Activated T-cell treated with anti-CD3 and anti-CD28 coated beads, Interleukin-2, amount 50 U/mL, for 4 hours (primary cell): ENCODE results near the gene IFIH1. TPM values are rescaled to one million over a fixed set of nuclear protein-coding genes. Genes with fewer than 3 reads are reported as not detected.

Experiments used
- ATAC-seq, 2 donors: fragments of 200-7000 bp; cut with Tn5 transposase; one replicate each; pipeline ENCODE4 v1.10.0; 2021
- DNase-seq: peaks from one replicate; pipeline ENCODE4 v3.0.0-alpha.2; 2020
- H3K27me3 Mint-ChIP-seq: one replicate; pipeline ENCODE4 v1.8.0; 2021; ENCODE audit warnings: low read depth, mixed read lengths
- H3K36me3 Mint-ChIP-seq: one replicate; pipeline ENCODE4 v1.8.0; 2022; ENCODE audit warnings: mixed read lengths; ENCODE audit not compliant: insufficient read depth
- H3K4me1 Mint-ChIP-seq: one replicate; pipeline ENCODE4 v1.8.0; 2021; ENCODE audit warnings: low read depth, mixed read lengths
- H3K4me3 Mint-ChIP-seq: one replicate; pipeline ENCODE4 v1.8.0; 2021; ENCODE audit warnings: mild to moderate bottlenecking, moderate library complexity, mixed read lengths
- H3K9me3 Mint-ChIP-seq: one replicate; pipeline ENCODE4 v1.8.0; 2021; ENCODE audit warnings: mixed read lengths
- total RNA-seq, 3 donors: library from RNA; stranded (reverse); gene quantifications; one replicate each; pipeline ENCODE4 v1.2.1, GENCODE V29; 2021

The IFIH1 gene
- total RNA-seq, 3 donors from 2014 or later, result 12.8 to 17.2 (median 12.8) TPM

DNA sequence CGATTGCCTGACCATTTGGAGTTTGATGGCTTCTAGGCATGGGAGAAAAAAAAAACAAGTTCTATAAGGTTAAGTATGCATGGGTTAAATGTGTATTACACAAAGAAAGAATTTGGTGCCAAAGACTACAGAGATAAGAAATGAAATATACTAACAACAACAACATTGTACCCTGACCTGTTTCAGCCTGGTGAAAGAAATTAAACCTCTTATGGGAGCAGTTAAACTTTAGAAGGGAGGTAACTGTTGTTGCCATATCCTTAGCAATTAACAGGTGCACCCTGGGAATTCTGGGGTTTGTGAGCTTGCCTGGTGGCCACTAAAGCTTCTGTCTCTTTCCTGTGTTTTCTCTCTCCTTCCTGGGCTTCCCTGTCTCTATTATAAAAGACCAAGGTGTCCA is 6.5 kb upstream of the IFIH1 start:
- H3K9me3 Mint-ChIP-seq, result no peaks in the 10 kb centered on the region
- H3K27me3 Mint-ChIP-seq, result no peaks in the 10 kb centered on the region
- peaks cover 14% of the 10 kb centered on the region for H3K4me1 Mint-ChIP-seq
- ATAC-seq, result no peak
- H3K4me3 Mint-ChIP-seq, result no peak overlapping the region
- no peak for DNase-seq
- peaks cover 2% of the 10 kb centered on the region for H3K36me3 Mint-ChIP-seq

DNA sequence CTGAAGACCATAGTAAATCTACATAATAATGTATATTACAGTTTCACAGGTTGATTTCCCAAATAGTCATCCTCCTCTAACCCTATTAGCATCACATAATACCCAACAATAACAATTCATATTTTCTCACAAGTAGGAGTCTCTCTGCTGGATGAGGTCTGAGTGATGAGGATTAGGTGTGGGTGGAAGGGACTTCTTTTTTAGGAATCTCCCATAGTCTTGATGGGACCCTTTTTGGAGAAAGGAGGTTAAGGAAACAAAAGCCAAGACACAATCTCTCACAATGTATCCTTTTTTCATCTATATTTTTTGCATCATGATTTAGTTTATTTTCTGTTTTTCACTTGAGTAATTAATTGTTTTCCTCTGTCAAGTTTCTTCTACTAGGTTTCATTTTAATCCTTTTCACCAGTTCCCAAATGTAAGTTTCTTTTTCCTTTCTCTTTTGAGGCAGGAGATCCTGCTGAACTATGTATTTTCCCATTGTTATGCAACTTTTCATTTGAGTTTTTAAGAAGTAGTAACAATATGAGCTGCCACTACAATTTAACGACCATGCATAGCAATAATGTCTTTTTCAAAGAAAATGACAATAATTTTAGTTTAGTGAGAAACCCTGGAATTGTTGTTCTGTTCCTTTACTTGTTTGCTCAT is 2.5 kb upstream of the IFIH1 start:
- Mint-ChIP-seq H3K4me3 (no peak overlapping the region), H3K27me3 (no peaks in the 10 kb centered on the region)

GRCh38 chr2:162317861-162318327 is 590 bp downstream of the IFIH1 start:
- Mint-ChIP-seq H3K4me3 (peak overlapping the region; percentile 90), H3K4me1 (peaks cover 61% of the 10 kb centered on the region), H3K36me3 (peaks cover 13% of the 10 kb centered on the region), H3K9me3 (no peaks in the 10 kb centered on the region), H3K27me3 (no peaks in the 10 kb centered on the region)
- peak; percentile 9 to 25 for ATAC-seq
- DNase-seq, result peak; percentile 6

More for the DNA sequence above, 2.5 kb upstream of the IFIH1 start:
- H3K36me3 Mint-ChIP-seq, result peaks cover 5% of the 10 kb centered on the region
- ATAC-seq (no peak), DNase-seq (no peak)
- no peaks in the 10 kb centered on the region for H3K9me3 Mint-ChIP-seq
- peaks cover 37% of the 10 kb centered on the region for H3K4me1 Mint-ChIP-seq

GRCh38 chr2:162317058-162317742 is 1.3 kb downstream of the IFIH1 start:
- Mint-ChIP-seq H3K4me1 (peaks cover 67% of the 10 kb centered on the region), H3K36me3 (peaks cover 13% of the 10 kb centered on the region), H3K27me3 (no peaks in the 10 kb centered on the region), H3K9me3 (no peaks in the 10 kb centered on the region), H3K4me3 (peak overlapping the region; percentile 90)
- DNase-seq (no peak), ATAC-seq (no peak)

DNA sequence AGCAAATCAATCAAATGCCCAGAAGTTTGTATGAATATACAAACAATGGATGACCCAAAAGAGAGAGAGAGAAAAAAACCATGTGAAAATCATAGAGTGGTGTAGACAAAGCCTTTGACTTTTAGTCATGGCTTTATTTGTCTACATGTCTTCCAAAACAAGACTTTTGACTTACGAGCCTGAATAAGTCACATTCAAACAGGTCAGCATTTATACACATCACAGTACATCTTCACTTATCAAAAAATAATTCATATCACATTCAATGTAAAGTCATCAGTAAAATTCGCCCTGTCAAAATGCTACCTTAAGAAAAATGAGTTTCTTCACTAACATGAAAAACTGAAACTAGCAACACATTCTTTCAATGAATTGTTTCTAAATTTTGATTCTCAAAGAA is 1.9 kb downstream of the IFIH1 start:
- ATAC-seq (no peak), DNase-seq (no peak)
- Mint-ChIP-seq H3K9me3 (no peaks in the 10 kb centered on the region), H3K4me3 (peak overlapping the region; percentile 90), H3K27me3 (no peaks in the 10 kb centered on the region), H3K36me3 (peaks cover 13% of the 10 kb centered on the region), H3K4me1 (peaks cover 73% of the 10 kb centered on the region)

DNA sequence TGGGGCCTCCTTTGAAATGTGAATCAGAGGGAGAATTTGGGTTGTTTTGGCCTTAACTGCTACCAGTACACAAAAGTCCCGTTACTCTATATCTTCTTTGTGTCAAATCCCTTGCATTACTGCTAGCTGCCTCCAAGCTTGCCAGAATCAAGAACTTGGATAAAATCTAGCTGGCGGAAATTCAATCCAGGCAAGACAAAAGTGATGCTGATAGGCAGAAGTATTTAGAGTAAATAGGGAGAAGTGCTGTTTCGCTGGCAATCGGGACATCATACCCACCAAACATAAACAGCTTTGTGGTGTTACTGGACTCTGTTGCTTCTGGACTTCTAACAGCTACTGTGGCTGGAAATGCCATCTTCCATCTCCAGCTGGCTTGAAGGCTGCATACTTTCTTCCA is 2.5 kb downstream of the IFIH1 start:
- no peaks in the 10 kb centered on the region for H3K27me3 Mint-ChIP-seq
- H3K4me1 Mint-ChIP-seq, result peaks cover 72% of the 10 kb centered on the region
- H3K9me3 Mint-ChIP-seq, result no peaks in the 10 kb centered on the region
- no peak for DNase-seq
- peaks cover 13% of the 10 kb centered on the region for H3K36me3 Mint-ChIP-seq
- no peak for ATAC-seq
- peak overlapping the region; percentile 90 for H3K4me3 Mint-ChIP-seq

DNA sequence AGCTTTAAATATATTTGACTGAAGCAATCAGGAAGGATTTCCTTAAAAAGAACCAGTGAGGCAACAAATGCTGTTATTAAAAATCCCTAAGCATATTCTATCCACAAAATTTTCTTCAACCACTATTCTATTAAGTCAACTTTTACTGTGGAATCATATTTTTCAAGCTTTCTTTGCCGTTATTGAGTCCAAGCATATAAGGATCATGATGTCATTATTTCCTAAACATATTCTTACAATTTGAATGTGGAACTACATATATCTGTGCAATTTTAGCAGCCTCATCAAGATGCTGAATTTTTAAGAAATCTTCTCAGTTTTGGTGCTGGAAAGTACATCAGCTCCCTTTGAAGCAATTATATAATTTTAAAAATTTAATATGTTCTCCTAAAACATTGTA is 5.6 kb downstream of the IFIH1 start:
- Mint-ChIP-seq H3K36me3 (peaks cover 25% of the 10 kb centered on the region), H3K27me3 (no peaks in the 10 kb centered on the region), H3K4me1 (peaks cover 59% of the 10 kb centered on the region), H3K9me3 (no peaks in the 10 kb centered on the region), H3K4me3 (no peak overlapping the region)
- no peak for ATAC-seq
- no peak for DNase-seq

GRCh38 chr2:162308747-162309503 is 9.6 kb downstream of the IFIH1 start:
- no peak overlapping the region for H3K4me3 Mint-ChIP-seq
- no peaks in the 10 kb centered on the region for H3K9me3 Mint-ChIP-seq
- H3K4me1 Mint-ChIP-seq, result peaks cover 30% of the 10 kb centered on the region
- no peaks in the 10 kb centered on the region for H3K27me3 Mint-ChIP-seq
- DNase-seq, result no peak
- H3K36me3 Mint-ChIP-seq, result peaks cover 20% of the 10 kb centered on the region
- no peak for ATAC-seq

DNA sequence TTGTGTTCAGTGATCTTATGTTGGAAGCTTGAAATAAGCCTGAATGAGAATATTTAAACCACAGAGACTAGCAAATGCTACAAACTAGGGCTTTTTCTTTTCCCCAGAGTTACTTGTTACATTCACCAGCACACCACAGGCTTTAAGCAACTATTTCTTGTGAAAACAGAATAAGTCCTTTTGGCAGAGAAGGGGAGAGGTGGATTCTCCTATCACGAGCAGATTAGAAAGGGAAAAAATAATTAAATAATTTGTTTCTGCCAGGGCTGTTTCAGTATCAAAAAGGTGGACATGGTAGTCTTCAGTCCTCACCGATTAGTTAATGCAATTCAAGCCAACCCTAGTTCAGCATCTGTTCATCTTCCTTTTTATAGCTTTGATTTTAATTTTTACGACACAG is 12.6 kb downstream of the IFIH1 start:
- no peak overlapping the region for H3K4me3 Mint-ChIP-seq
- DNase-seq, result no peak
- H3K36me3 Mint-ChIP-seq, result peaks cover 17% of the 10 kb centered on the region
- H3K27me3 Mint-ChIP-seq, result no peaks in the 10 kb centered on the region
- no peak for ATAC-seq
- H3K9me3 Mint-ChIP-seq, result no peaks in the 10 kb centered on the region
- peaks cover 7% of the 10 kb centered on the region for H3K4me1 Mint-ChIP-seq

DNA sequence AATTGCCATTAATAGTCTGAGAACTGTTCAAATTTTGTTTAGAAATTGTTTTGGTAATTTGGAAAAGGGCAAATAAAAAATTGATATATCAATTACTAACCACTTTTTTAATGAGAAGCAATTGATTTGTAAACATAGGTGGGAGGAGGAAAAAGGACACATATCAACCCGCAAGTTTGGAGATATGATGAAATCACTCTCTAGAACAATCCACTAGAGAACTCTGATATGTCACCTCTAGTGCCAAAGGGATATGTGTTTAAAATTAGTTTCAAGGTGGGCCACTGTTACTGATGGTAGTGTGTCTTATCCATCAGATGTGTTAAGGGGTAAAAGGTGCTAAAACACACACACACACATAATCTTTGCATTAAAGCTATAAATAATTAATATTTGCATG is 16.6 kb downstream of the IFIH1 start:
- no peaks in the 10 kb centered on the region for H3K4me1 Mint-ChIP-seq
- no peaks in the 10 kb centered on the region for H3K9me3 Mint-ChIP-seq
- H3K4me3 Mint-ChIP-seq, result no peak overlapping the region
- ATAC-seq (no peak), DNase-seq (no peak)
- no peaks in the 10 kb centered on the region for H3K27me3 Mint-ChIP-seq
- H3K36me3 Mint-ChIP-seq, result peaks cover 5% of the 10 kb centered on the region

- peak; percentile 39 for DNase-seq
- peaks cover 4% of the 10 kb centered on the region for H3K36me3 Mint-ChIP-seq
- no peak overlapping the region for H3K4me3 Mint-ChIP-seq
- H3K4me1 Mint-ChIP-seq, result no peaks in the 10 kb centered on the region
- ATAC-seq, result peak; percentile 57 to 78
- no peaks in the 10 kb centered on the region for H3K9me3 Mint-ChIP-seq
- no peaks in the 10 kb centered on the region for H3K27me3 Mint-ChIP-seq
Measured at GRCh38 chr2:162301151-162301804, 17.2 kb downstream of the IFIH1 start.

GRCh38 chr2:162300266-162300665 is 18.2 kb downstream of the IFIH1 start:
- Mint-ChIP-seq H3K4me3 (no peak overlapping the region), H3K27me3 (no peaks in the 10 kb centered on the region), H3K36me3 (peaks cover 4% of the 10 kb centered on the region), H3K9me3 (no peaks in the 10 kb centered on the region), H3K4me1 (no peaks in the 10 kb centered on the region)
- DNase-seq (no peak), ATAC-seq (no peak)

DNA sequence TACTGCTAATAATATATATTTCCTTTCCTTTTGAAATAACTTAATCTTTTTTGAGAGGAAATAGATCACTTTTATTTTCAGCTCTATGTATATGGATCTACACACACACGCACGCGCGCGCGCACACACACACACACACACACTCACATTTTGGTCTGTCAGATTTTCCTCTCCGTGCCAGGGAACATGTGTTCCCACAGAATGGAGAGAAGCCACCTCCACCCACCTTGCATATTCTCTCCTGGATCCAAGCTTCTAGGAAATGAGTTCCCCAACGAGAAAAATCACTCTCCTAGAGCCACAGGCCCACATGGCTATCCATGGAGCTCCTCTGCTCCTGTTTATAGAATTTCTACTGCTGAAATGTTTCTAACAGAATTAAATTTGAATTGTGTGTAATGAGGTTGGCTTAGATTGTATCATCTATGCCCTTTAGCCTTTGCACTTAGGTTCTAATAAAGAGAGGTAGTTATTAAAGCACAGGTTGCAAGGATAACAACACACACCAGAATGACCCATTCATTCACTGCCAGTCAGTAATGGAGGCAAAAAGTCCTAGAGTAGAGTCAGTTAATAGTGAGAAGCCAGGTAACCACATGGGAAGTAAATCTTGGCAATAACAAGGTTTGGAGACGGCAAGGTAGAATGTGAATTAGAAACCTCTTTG is 19.7 kb downstream of the IFIH1 start:
- DNase-seq, result no peak
- Mint-ChIP-seq H3K36me3 (peaks cover 4% of the 10 kb centered on the region), H3K4me3 (no peak overlapping the region), H3K27me3 (no peaks in the 10 kb centered on the region), H3K9me3 (no peaks in the 10 kb centered on the region), H3K4me1 (no peaks in the 10 kb centered on the region)
- ATAC-seq, result no peak
